VCaP (cell line): ENCODE measurements around the gene ZNF592.
"Not testable (repeated sequence)": the region's sequence is repeated elsewhere in the genome, so short reads cannot be mapped to it uniquely, and the experiment has no call there.

Experiments used
- H3K27ac ChIP-seq: fragments of 450-650 bp; 2 replicates; pipeline ENCODE4 v1.5.1; 2017
- CTCF ChIP-seq: fragments of 450-650 bp; conservative IDR thresholded peaks from 2 replicates; pipeline ENCODE4 v1.5.1; 2017; ENCODE audit warnings: mild to moderate bottlenecking, moderate library complexity

ZNF592 gene

DNA sequence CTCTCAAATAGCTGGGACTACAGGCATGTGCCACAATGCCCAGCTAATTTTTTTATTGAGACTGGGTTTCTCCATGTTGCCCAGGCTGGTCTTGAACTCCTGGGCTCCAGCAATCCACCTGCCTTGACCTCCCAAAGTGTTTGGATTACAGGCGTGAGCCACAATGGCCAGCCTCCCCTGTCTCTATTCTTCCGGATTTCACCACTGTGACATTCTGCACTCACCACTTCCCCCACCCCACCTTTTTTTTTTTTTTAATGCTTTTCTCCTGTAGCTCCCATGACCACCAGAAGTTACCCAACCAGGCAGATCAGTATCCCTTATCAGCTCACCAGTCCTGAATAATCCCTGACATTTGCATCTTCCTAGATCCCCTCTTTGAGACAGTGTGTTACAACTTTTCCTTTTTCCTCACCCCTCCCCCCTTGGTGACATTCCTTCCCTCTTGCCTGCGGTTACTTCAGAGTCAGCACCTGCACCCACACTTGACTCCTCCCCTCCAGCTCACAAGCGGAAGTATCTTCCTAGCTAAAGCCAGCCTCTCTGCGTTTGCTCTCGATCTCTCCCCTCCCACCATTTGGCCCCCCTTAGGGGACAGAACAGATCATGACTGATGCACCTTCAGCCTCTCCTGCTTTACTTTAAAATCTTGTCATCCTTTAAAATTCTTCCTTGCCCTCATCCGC is 13.5 kb upstream of the ZNF592 start:
- TF ChIP-seq CTCF, result no peak
- H3K27ac ChIP-seq, result no peak overlapping the region

DNA sequence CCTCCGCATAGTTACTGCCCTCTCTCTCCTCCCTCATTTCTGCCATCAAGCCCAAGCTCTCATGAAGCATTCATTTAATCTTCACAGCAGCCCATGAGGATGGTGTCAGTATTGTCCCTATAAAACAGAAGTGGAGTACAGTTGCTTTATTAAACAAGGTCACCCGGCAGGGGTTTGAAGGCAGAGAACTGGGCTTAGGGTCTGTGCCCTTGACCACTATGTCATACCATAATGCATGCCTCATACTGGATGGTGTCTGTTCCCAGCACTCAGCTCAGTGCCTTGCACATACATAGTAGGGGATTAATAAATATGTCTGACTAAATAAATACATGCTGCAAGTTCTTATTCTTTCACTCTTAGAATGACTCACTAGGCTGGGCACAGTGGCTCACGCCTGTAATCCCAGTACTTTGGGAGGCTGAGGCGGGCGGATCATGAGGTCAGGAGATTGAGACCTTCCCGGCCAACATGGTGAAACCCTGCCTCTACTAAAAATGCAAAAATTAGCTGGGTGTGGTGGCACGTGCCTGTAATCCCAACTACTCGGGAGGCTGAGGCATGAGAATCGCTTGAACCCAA is 12.8 kb upstream of the ZNF592 start:
- H3K27ac ChIP-seq, result not testable (repeated sequence)

DNA sequence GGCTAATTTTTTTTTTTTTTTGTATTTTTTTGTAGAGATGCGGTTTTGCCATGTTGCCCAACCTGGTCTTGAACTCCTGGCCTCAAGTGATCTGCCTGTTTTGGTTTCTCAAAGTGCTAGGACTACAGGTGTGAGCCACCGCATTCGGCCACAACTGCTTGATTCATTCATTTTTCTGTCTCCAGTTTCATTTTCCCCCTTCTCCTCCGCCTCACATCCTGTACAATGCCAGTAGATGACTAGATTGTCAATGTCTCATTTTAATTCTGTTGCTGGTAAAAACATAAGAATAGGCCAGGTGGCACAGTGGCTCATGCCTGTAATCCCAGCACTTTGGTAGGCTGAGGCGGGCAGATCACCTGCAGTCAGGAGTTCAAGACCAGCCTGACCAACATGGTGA is 12.0 kb upstream of the ZNF592 start:
- no peak for TF ChIP-seq CTCF
- H3K27ac ChIP-seq, result no peak overlapping the region

- no peak for TF ChIP-seq CTCF
- H3K27ac ChIP-seq, result no peak overlapping the region
Measured at GRCh38 chr15:84737005-84737404, 11.4 kb upstream of the ZNF592 start.

DNA sequence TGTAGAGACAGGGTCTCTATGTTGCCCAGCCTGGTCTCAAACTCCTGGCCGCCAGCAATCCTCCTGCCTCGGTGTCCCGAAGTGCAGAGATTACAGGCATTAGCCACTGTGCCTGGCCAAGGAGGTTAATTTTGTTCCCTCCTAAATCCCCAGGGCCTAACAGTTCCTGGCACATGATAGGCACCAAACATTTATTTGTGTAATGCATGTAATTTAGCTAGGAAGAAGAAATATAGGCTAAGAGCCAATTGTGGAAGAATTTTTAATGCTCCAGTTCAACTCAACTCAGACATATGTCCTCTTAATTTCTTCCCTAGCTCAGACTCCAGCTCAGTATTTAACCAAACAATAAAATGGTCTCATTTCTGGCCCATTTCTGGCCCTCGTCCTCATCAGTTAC is 7.7 kb upstream of the ZNF592 start:
- H3K27ac ChIP-seq, result no peak overlapping the region
- TF ChIP-seq CTCF, result no peak

GRCh38 chr15:84741121-84741520 is 7.3 kb upstream of the ZNF592 start:
- H3K27ac ChIP-seq, result no peak overlapping the region
- TF ChIP-seq CTCF, result no peak

DNA sequence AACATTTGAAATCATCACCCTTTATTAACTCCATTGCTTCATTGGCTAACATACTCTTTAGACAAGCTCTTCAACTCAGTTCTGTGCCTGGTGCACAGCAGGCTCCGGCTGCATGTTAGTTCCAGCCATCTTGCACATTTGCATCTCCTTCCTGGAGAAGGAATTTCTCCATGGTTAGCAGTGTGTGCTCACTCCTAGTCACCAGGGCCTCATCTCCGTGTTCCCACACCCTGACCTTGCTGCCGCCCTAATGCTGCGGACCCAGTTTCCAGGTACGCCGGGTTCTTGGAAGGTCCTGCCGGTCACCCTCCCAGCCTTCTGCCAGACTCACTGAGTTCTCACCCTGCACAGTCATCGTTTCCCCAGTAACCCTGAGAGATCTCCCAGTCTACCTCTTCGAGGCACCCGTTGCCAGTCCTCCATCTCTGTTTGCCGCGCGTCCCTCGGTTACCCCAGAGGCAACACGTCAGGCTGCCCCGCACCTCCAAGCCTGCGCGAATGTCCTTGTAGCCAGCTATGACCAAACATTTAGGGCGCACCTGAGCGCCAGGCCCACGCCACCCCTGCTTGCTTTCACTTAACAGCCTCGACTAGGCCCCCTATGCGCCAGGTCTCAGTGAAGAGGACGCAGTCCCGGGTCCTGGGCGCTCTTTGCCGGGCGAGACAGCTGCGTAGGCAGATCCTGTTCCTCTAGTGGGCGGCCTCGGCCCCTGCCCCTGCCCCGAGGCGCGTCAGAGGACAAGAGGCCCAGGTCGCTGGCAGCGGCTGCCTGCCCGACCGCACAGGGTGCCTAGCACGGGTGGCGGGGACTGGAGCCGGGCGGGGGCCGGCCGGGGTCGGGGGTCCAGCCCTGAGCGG is 747 bp upstream of the ZNF592 start:
- no peak for TF ChIP-seq CTCF
- peak overlapping the region; percentile 98 for H3K27ac ChIP-seq
